ENCODE data around the gene ZNF132. TPM values are rescaled to one million over a fixed set of nuclear protein-coding genes. Genes with fewer than 3 reads are reported as not detected.
A peak's percentile ranks its signal among the peaks of the same experiment; 100 is the strongest.

The ZNF132 gene
- total RNA-seq, 2 donors from 2014 or later, result 3.4 to 5.9 TPM

DNA sequence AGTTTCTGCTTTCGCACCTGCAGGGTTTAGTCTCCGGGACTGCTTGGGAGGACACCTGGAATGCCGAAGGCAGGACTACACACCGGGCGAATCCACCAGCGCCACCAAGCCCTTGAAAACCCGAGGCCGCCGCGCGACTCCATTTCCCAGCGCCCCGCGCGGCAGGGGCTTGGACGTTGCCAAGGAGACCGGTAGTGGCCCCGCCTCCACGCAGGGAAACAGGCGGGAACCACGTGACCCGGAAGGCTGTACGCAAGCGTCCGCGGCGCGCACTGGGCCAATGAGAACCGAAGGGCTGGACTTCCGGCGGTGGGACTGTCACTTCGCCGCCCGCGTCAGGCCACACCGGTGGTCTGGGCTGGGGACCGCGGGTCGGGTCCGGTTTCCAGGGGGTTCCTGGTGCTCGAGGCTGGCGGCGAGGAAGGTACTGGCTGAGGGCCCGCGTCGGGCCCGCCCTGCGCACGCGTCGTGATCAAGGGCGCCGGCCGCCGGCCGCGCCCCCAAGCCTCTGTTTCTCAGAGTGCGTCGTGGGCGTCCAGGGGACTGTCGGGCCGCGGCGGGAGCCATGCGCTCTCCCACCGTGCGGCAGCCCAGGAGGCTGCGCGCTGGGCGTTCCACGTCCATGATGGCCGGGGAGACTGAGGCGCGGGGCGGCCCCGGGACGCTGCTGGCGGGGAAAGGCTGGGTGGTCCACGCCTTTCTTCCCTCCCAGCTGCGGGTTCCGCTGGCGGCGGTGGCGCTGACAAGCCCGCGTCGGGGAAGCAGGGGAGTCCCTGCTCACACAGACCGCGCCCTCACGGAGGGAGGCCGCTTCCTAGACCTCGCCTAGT, 27.0 kb upstream of the ZNF132 start, which contains the start of gene ZNF324:
ZNF324 (plus strand) TSS at position 321 of the 830 bp plus-strand sequence. CDS start 2,106 bp downstream, outside the sequence.
- no peaks in the 10 kb centered on the region for H3K9me3 ChIP-seq
- peak within 1 kb of the TSS; percentile 92 to 99 for H3K4me3 ChIP-seq
- peaks cover 18% of the 10 kb centered on the region for H3K4me1 ChIP-seq
- WGBS, 2 donors, result 0% methylated on average over 1 to 88 of the region's 92 CpGs
- TF ChIP-seq, protein P1, sequence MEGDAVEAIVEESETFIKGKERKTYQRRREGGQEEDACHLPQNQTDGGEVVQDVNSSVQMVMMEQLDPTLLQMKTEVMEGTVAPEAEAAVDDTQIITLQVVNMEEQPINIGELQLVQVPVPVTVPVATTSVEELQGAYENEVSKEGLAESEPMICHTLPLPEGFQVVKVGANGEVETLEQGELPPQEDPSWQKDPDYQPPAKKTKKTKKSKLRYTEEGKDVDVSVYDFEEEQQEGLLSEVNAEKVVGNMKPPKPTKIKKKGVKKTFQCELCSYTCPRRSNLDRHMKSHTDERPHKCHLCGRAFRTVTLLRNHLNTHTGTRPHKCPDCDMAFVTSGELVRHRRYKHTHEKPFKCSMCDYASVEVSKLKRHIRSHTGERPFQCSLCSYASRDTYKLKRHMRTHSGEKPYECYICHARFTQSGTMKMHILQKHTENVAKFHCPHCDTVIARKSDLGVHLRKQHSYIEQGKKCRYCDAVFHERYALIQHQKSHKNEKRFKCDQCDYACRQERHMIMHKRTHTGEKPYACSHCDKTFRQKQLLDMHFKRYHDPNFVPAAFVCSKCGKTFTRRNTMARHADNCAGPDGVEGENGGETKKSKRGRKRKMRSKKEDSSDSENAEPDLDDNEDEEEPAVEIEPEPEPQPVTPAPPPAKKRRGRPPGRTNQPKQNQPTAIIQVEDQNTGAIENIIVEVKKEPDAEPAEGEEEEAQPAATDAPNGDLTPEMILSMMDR (IDR thresholded peaks at IDR 0.05), result peak in 2 of 7 experiments; percentile 2 to 24
- peak; percentile 19 to 62 (median 58) for TF ChIP-seq POLR2A (IDR thresholded peaks at IDR 0.05)
- no peaks in the 10 kb centered on the region for H3K27me3 ChIP-seq
- ATAC-seq (peak; percentile 97), DNase-seq (peak; percentile 98 to 99 (median 98))
- H3K27ac ChIP-seq, result peak within 1 kb of the TSS in 3 of 4 donors; percentile 35 to 81 (median 75)
- peaks cover 0 to 8% of the 10 kb centered on the region in 2 donors for H3K36me3 ChIP-seq (replicated peaks in 1 of 2; ENCODE audit: insufficient read depth in 1 of 2, low read depth in 2 of 2)
- intact Hi-C loops (cut with DNase I), result no loop called here

DNA sequence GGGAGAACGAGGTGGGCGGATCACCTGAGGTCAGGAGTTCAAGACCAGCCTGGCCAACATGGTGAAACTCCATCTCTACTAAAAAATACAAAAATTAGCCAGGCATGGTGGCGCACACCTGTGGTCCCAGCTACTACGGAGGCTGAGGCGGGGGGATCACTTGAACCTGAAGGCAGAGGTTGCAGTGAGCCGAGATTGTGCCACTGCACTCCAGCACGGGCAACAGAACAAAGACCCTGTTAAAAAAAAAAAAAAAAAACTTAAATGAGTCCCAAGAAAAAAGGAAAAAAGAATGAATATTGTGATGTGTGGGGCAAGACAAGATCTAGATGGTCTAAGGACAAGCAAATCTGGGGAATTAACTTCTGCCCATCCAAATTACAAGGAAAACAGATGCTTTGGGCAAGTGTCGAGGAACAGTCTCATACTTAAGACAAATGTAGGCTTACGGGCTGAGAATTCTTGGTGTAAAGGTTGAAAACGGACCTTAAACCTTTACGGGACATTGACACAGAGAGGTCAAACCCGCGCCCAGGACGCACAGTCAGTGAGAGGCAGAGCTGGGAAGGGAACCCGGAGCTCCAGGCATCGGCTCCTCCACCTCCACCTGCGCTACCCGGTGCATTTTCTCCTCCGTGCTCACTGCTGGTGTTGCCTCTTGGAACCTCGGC, 26.3 kb upstream of the ZNF132 start:
- peak overlapping the region in 1 of 4 donors; percentile 75 for H3K27ac ChIP-seq
- ATAC-seq, result peak; percentile 38
- H3K27me3 ChIP-seq, result no peaks in the 10 kb centered on the region
- WGBS, 2 donors, result 31 to 32% methylated on average over 20 of the region's 20 CpGs
- peak overlapping the region in 1 of 2 donors; percentile 99 for H3K4me3 ChIP-seq
- TF ChIP-seq, protein P1 (IDR thresholded peaks at IDR 0.05), result no peak
- TF ChIP-seq POLR2A (IDR thresholded peaks at IDR 0.05), result no peak
- H3K4me1 ChIP-seq, result peaks cover 18% of the 10 kb centered on the region
- H3K9me3 ChIP-seq, result no peaks in the 10 kb centered on the region
- DNase-seq, result no peak
- peaks cover 0 to 4% of the 10 kb centered on the region in 2 donors for H3K36me3 ChIP-seq (replicated peaks in 1 of 2; ENCODE audit: insufficient read depth in 1 of 2, low read depth in 2 of 2)
- intact Hi-C loops (cut with DNase I), result no loop called here

DNA sequence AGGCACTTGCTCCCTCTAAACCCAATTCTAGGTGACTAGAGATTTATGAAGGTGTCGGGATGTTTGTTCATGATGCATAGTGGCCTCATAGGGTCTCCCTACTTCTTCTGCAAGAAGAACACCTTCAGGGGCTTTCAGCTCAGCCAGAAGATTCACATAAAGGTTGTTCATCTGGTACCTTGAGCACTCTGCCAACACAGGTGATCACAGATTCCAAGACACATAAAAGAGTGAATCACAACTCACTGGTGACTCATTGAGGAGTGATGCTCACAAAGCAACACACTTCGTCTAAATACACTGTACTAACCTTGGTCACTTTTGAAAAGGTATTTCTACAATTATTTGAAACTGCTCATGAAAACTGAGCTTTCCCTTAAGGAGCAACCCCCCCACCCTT, 20.1 kb upstream of the ZNF132 start:
- H3K27me3 ChIP-seq, result no peaks in the 10 kb centered on the region

DNA sequence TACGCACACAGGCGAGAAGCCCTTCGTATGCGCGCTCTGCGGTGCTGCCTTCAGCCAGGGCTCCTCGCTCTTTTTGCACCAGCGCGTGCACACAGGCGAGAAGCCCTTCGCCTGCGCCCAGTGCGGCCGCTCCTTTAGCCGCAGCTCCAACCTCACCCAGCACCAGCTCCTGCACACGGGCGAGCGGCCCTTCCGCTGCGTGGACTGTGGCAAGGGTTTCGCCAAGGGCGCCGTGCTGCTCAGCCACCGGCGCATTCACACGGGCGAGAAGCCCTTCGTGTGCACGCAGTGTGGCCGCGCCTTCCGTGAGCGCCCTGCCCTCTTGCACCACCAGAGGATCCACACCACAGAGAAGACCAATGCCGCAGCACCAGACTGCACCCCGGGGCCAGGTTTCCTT, 16.2 kb upstream of the ZNF132 start:
- Histone ChIP-seq H3K27ac (no peak overlapping the region), H3K9me3 (no peaks in the 10 kb centered on the region), H3K4me3 (no peak overlapping the region), H3K4me1 (peaks cover 7% of the 10 kb centered on the region), H3K27me3 (no peaks in the 10 kb centered on the region), H3K36me3 (replicated peaks in 1 of 2; ENCODE audit: insufficient read depth in 1 of 2, low read depth in 2 of 2) (no peaks in the 10 kb centered on the region)
- DNase-seq (no peak), ATAC-seq (no peak)
- 96 to 97% methylated on average over 18 to 32 of the region's 35 CpGs for WGBS, 2 donors
- intact Hi-C loops (cut with DNase I), result no loop called here
- TF ChIP-seq, protein P1 (IDR thresholded peaks at IDR 0.05), result no peak
- TF ChIP-seq POLR2A (IDR thresholded peaks at IDR 0.05), result no peak

More for the DNA sequence above, 20.1 kb upstream of the ZNF132 start:
- intact Hi-C loops (cut with DNase I), result no loop called here
- DNase-seq (no peak), ATAC-seq (no peak)
- Histone ChIP-seq H3K4me1 (no peaks in the 10 kb centered on the region), H3K27ac (no peak overlapping the region), H3K36me3 (replicated peaks in 1 of 2; ENCODE audit: insufficient read depth in 1 of 2, low read depth in 2 of 2) (no peaks in the 10 kb centered on the region), H3K4me3 (no peak overlapping the region), H3K9me3 (no peaks in the 10 kb centered on the region)
- TF ChIP-seq, protein P1 (IDR thresholded peaks at IDR 0.05), result no peak
- TF ChIP-seq POLR2A (IDR thresholded peaks at IDR 0.05), result no peak
- WGBS, 2 donors, result 82 to 83% methylated on average over 2 of the region's 2 CpGs

Data from body of pancreas (tissue), 4 donors.